OCI-LY1 (cell line): Measurements from ENCODE around the gene OPHN1.

Source experiments
- CTCF ChIP-seq: fragments of 200-600 bp; sonication (generic), shearing (Covaris generic); IDR thresholded peaks from 2 replicates; pipeline ENCODE4 v1.5.1; 2017; ENCODE audit warnings: mild to moderate bottlenecking, antibody characterized with exemption, low read length, moderate library complexity, mixed read lengths
- EZH2 ChIP-seq: fragments of 200-600 bp; sonication (generic), shearing (Covaris generic); IDR thresholded peaks from 2 replicates; pipeline ENCODE4 v1.8.0; 2017; ENCODE audit warnings: borderline replicate concordance, mixed run types, mild to moderate bottlenecking, antibody characterized with exemption, low read length, moderate library complexity, mixed read lengths

GRCh38 chrX:68433155-68433980, at the start of gene OPHN1:
- TF ChIP-seq CTCF (no peak), EZH2 (no peak)
